Esophagus muscularis mucosa (tissue), 4 donors: ENCODE results near the gene RHEB. TPM values are rescaled to one million over a fixed set of nuclear protein-coding genes. Genes with fewer than 3 reads are reported as not detected.

Experiments
- DNase-seq: peaks from one replicate; pipeline ENCODE4 v3.0.0-alpha.2; 2017; ENCODE audit errors: extremely low spot score
- H3K27ac ChIP-seq, 4 donors: fragments of 200-600 bp; sonication (generic); replicated peaks in 1 of 4; 1 replicate in 3 of 4; 2 replicates in 1 of 4; pipeline ENCODE4 v1.5.1; 2016 to 2019; ENCODE audit warnings: mild to moderate bottlenecking in 1 of 4
- H3K27me3 ChIP-seq, 4 donors: fragments of 200-600 bp; sonication (generic); one replicate each; pipeline versions ENCODE4 v1.5.1 to v1.6.0; 2016 to 2019
- H3K36me3 ChIP-seq, 4 donors: fragments of 200-600 bp; sonication (generic); one replicate each; pipeline ENCODE4 v1.5.1; 2016 to 2019
- H3K4me1 ChIP-seq, 4 donors: fragments of 200-600 bp; sonication (generic); one replicate each; pipeline ENCODE4 v1.5.1; 2016 to 2019
- H3K4me3 ChIP-seq, 4 donors: fragments of 200-600 bp; sonication (generic); 1 replicate in 2 of 4; 2 replicates in 2 of 4; pipeline ENCODE4 v1.5.1; 2016 to 2019; ENCODE audit warnings: mild to moderate bottlenecking in 4 of 4, moderate library complexity in 1 of 4
- H3K9me3 ChIP-seq, 4 donors: fragments of 200-600 bp; sonication (generic); 1 replicate in 3 of 4; 2 replicates in 1 of 4; pipeline ENCODE4 v1.5.1; 2016 to 2019
- POLR2AphosphoS5 ChIP-seq, 2 donors: sonication (generic); formaldehyde crosslinking; IDR thresholded peaks; one replicate each; pipeline ENCODE4 v1.6.1; 2017; ENCODE audit warnings: antibody characterized with exemption in 2 of 2
- WGBS: methylation state at CpG from one replicate; pipeline ENCODE4 v1.1.5; 2018; 5-methylcytosine and 5-hydroxymethylcytosine counted together
- intact Hi-C: fragments of 100-400 bp; cut with DNase I; formaldehyde crosslinking; loops from one replicate; pipeline ENCODE4 v1.15.1; 2023
- small RNA-seq, 3 donors: library from RNA; depleted of rRNA; stranded (forward); fragments of <200 nt; gene quantifications; one replicate each; pipeline ENCODE3, GENCODE V24; 2016
- total RNA-seq, 4 donors: library from RNA; depleted of rRNA; stranded (reverse); fragments of >200 nt; gene quantifications; one replicate each; pipeline versions ENCODE4 v1.1.0 to v1.2.1, GENCODE V29; 2016

Gene RHEB
- total RNA-seq, 4 donors from 2014 or later, result 98.5 to 187 (median 163) TPM

GRCh38 chr7:151416112-151416940 lies 103.4 kb downstream of the RHEB start:
- Histone ChIP-seq H3K36me3 (no peaks in the 10 kb centered on the region), H3K4me1 (no peaks in the 10 kb centered on the region), H3K9me3 (peaks cover 0 to 11% (median 10%) of the 10 kb centered on the region in 4 donors), H3K27ac (no peak overlapping the region), H3K27me3 (peaks cover 0 to 14% (median 0%) of the 10 kb centered on the region in 4 donors), H3K4me3 (no peak overlapping the region)
- no peak for DNase-seq
- intact Hi-C loops, result no loop called here
- 76% methylated on average over 9 of the region's 10 CpGs for WGBS
- TF ChIP-seq POLR2AphosphoS5 (IDR thresholded peaks at IDR 0.05), result no peak

Small RNAs within 50 kb of the gene (small RNA-seq; reads per million reads assigned to genes)
- gene MIR3907 (0 reads per million in 3 donors), gene RN7SL76P (0 reads per million in 3 donors)

Other genes starting within 250 kb of the RHEB start
- gene NUB1, start 178.1 kb downstream of the RHEB start, total RNA-seq, result 10 to 100 TPM; 45.9 to 59.1 (median 53.0) TPM
- gene WDR86, start 109.9 kb downstream of the RHEB start, total RNA-seq, result 10 to 100 TPM in 2 of 4 donors, 1 to 10 TPM in 2; 5.4 to 11.8 (median 9.6) TPM
- gene CRYGN, start 79.8 kb downstream of the RHEB start, total RNA-seq, result 1 to 10 TPM in 1 of 4 donors, under 1 TPM in 3; under 0.01 to 1.3 (median 0.25) TPM